MCF 10A (cell line): ENCODE measurements around the gene CHAMP1. TPM values are rescaled to one million over a fixed set of nuclear protein-coding genes. Genes with fewer than 3 reads are reported as not detected.

Experiments
- BruUV-seq: library from RNA; stranded (reverse); fragments of 400-500 nt; replicated peaks from 2 replicates; lab custom pipeline; 2021; lab: Mats Ljungman, UMichigan
- CTCF ChIA-PET: fragments of 300-600 bp; sonication (Branson Sonifier 250); formaldehyde crosslinking; extraction: SDS; loops from one replicate; lab custom pipeline; 2021; ENCODE audit warnings: antibody characterized with exemption, inconsistent platforms; lab: Yijun Ruan, JAX
- POLR2A ChIA-PET: fragments of 300-600, 350-650 bp; sonication (Branson Sonifier 250); formaldehyde crosslinking; extraction: SDS; loops from one replicate; lab custom pipeline; 2020; ENCODE audit warnings: antibody characterized with exemption, inconsistent platforms; lab: Yijun Ruan, JAX
- DNase-seq: peaks from one replicate; pipeline ENCODE4 v3.0.0-alpha.2; 2018; ENCODE audit not compliant: unreplicated experiment
- H3K27ac Mint-ChIP-seq: one replicate; pipeline ENCODE4 v1.8.0; 2022; ENCODE audit warnings: mild to moderate bottlenecking, low read depth, mixed read lengths; ENCODE audit not compliant: unreplicated experiment
- H3K27me3 Mint-ChIP-seq: one replicate; pipeline ENCODE4 v1.8.0; 2022; ENCODE audit warnings: mixed read lengths; ENCODE audit not compliant: insufficient read depth, unreplicated experiment
- H3K36me3 Mint-ChIP-seq: one replicate; pipeline ENCODE4 v1.8.0; 2022; ENCODE audit warnings: mild to moderate bottlenecking, moderate library complexity, mixed read lengths; ENCODE audit not compliant: insufficient read depth, unreplicated experiment
- H3K4me1 Mint-ChIP-seq: one replicate; pipeline ENCODE4 v1.8.0; 2022; ENCODE audit warnings: mixed read lengths; ENCODE audit not compliant: insufficient read depth, unreplicated experiment
- H3K4me3 Mint-ChIP-seq: one replicate; pipeline ENCODE4 v1.8.0; 2022; ENCODE audit warnings: mild to moderate bottlenecking, moderate library complexity, mixed read lengths; ENCODE audit not compliant: unreplicated experiment
- H3K9me3 Mint-ChIP-seq: one replicate; pipeline ENCODE4 v1.8.0; 2022; ENCODE audit warnings: mixed read lengths; ENCODE audit not compliant: unreplicated experiment
- CTCF ChIP-seq: fragments of 200-600 bp; IDR thresholded peaks from one replicate; pipeline ENCODE4 v1.8.0; 2022; ENCODE audit warnings: antibody characterized with exemption, mild to moderate bottlenecking; ENCODE audit not compliant: unreplicated experiment
- intact Hi-C: fragments of 100-400 bp; cut with micrococcal nuclease; formaldehyde crosslinking; loops from 2 replicates; pipeline ENCODE4 v1.14.1; 2022
- total RNA-seq: library from RNA; stranded (reverse); gene quantifications from 2 replicates; pipeline ENCODE4 v1.2.3, GENCODE V29; 2022

CHAMP1 gene
- total RNA-seq, 1 experiment from 2014 or later = 33.4 TPM

GRCh38 chr13:114309086-114309485, 5.2 kb upstream of the CHAMP1 start:
- H3K9me3 Mint-ChIP-seq = no peaks in the 10 kb centered on the region
- no peak overlapping the region for H3K4me3 Mint-ChIP-seq
- no peaks in the 10 kb centered on the region for H3K27me3 Mint-ChIP-seq
- TF ChIP-seq CTCF = no peak
- ChIA-PET CTCF (no interaction called here), POLR2A (interaction anchor here (2.7 kb wide), 1 partner anchor 28 kb away, joined by 9 read pairs; the partner anchor contains the start of gene UPF3A)
- H3K36me3 Mint-ChIP-seq = peaks cover 28% of the 10 kb centered on the region
- peaks cover 12% of the 10 kb centered on the region for H3K4me1 Mint-ChIP-seq
- DNase-seq = no peak
- intact Hi-C loops = no loop called here
- H3K27ac Mint-ChIP-seq = no peak overlapping the region
- BruUV-seq = no TSS peak

GRCh38 chr13:114309806-114310410, 4.4 kb upstream of the CHAMP1 start:
- no peak for DNase-seq
- intact Hi-C loops = no loop called here
- ChIA-PET CTCF (interaction anchor here (1.1 kb wide), 1 partner anchor 11 kb away, joined by 3 read pairs; no protein-coding TSS in a partner anchor), POLR2A (interaction anchor here (2.7 kb wide), 1 partner anchor 29 kb away, joined by 9 read pairs; the partner anchor contains the start of gene UPF3A)
- Mint-ChIP-seq H3K27ac (no peak overlapping the region), H3K36me3 (peaks cover 21% of the 10 kb centered on the region), H3K4me3 (no peak overlapping the region), H3K4me1 (peaks cover 13% of the 10 kb centered on the region), H3K9me3 (no peaks in the 10 kb centered on the region), H3K27me3 (no peaks in the 10 kb centered on the region)
- no TSS peak for BruUV-seq
- TF ChIP-seq CTCF = no peak

DNA sequence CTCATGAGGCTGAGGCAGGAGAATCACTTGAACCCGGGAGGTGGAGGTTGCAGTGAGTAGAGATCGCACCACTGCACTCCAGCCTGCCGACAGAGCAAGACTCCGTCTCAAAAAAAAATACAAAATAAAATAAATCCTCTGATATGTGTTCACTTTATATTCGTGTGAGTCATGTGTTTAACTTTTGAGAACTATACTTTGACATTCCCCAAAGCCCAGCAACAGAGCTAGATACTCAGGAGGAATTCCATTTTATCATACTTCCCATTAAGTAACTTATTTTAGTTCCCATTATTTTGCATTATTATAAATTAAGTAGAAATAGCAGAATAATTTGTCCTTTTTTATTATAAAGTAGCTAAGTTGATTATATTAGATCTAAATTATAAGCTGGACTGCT, 3.3 kb upstream of the CHAMP1 start:
- Mint-ChIP-seq H3K27me3 (no peaks in the 10 kb centered on the region), H3K9me3 (no peaks in the 10 kb centered on the region), H3K4me3 (no peak overlapping the region), H3K4me1 (peaks cover 21% of the 10 kb centered on the region), H3K36me3 (peaks cover 15% of the 10 kb centered on the region), H3K27ac (no peak overlapping the region)
- ChIA-PET CTCF (interaction anchor here (0.7 to 1.1 kb wide), 2 partner anchors 12 to 844 kb away, joined by 3 read pairs; no protein-coding TSS in a partner anchor), POLR2A (interaction anchor here (0.6 to 2.7 kb wide), 3 partner anchors 22 to 30 kb away, joined by 3 to 9 read pairs (median 3); partner anchors contain the start of gene UPF3A)
- no TSS peak for BruUV-seq
- TF ChIP-seq CTCF = no peak
- DNase-seq = no peak
- intact Hi-C loops = no loop called here

GRCh38 chr13:114311387-114311786, 2.9 kb upstream of the CHAMP1 start:
- H3K27ac Mint-ChIP-seq = no peak overlapping the region
- peaks cover 21% of the 10 kb centered on the region for H3K4me1 Mint-ChIP-seq
- no peaks in the 10 kb centered on the region for H3K27me3 Mint-ChIP-seq
- ChIA-PET CTCF (no interaction called here), POLR2A (interaction anchor here (0.6 to 2.9 kb wide), 4 partner anchors 22 to 75 kb away, joined by 3 to 12 read pairs (median 6); partner anchors contain the start of genes CDC16 and UPF3A)
- intact Hi-C loops = no loop called here
- TF ChIP-seq CTCF = no peak
- H3K36me3 Mint-ChIP-seq = peaks cover 13% of the 10 kb centered on the region
- DNase-seq = no peak
- H3K4me3 Mint-ChIP-seq = no peak overlapping the region
- no TSS peak for BruUV-seq
- H3K9me3 Mint-ChIP-seq = no peaks in the 10 kb centered on the region
